Kidney epithelial cell (primary cell): ENCODE data around the gene CDCP1. TPM values are rescaled to one million over a fixed set of nuclear protein-coding genes. Genes with fewer than 3 reads are reported as not detected.

ENCODE experiments used
- DNase-seq: peaks from one replicate; pipeline ENCODE4 v3.0.0-alpha.2; 2010; ENCODE audit warnings: low read depth
- H3K27me3 ChIP-seq: 2 replicates; pipeline ENCODE4 v1.6.0; 2011; ENCODE audit warnings: low read length; ENCODE audit not compliant: control insufficient read depth, insufficient read depth
- H3K36me3 ChIP-seq: 2 replicates; pipeline ENCODE4 v1.5.1; 2011; ENCODE audit warnings: low read length; ENCODE audit not compliant: control insufficient read depth, insufficient read depth
- H3K4me3 ChIP-seq: 2 replicates; pipeline ENCODE4 v1.5.1; 2011; ENCODE audit warnings: low read depth, mild to moderate bottlenecking, control low read depth, low read length
- total RNA-seq: library from RNA; depleted of rRNA; stranded (reverse); fragments of >200 nt; gene quantifications from 2 replicates; pipeline ENCODE4 v1.2.3, GENCODE V29; 2015
- TF ChIP-seq, protein P1 (sequence below): IDR thresholded peaks from 2 replicates; pipeline ENCODE4 v1.5.1; 2011; ENCODE audit warnings: mild to moderate bottlenecking, moderate library complexity, low read length, control low read depth, inconsistent platforms; ENCODE audit not compliant: insufficient read depth, poor library complexity, severe bottlenecking

Gene CDCP1
- total RNA-seq, 1 donor from 2014 or later, result 82.0 TPM

DNA sequence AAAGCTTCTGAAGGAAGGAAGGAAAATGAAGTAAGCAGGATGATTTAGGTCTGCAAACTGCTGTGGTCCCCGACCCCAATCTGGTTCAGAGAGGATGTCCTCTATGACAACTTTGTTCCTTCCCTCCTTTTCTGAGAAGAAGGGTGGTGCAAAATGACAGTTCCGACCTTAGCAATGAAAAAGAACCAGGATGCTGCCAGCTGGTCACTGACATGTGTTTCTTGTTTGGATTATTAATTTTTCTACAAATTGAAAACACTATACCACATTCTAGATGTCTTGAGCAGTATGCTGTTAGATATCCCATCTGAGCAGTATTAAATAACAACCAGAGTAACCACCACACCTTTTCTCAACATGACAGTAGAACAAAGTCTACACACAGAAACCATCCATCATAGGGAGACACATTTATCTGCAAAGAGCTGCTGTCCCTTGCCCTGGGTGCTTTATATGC is 27.5 kb downstream of the CDCP1 start:
- Histone ChIP-seq H3K27me3 (no peaks in the 10 kb centered on the region), H3K4me3 (no peak overlapping the region), H3K36me3 (no peaks in the 10 kb centered on the region)
- DNase-seq, result no peak
- TF ChIP-seq, protein P1, sequence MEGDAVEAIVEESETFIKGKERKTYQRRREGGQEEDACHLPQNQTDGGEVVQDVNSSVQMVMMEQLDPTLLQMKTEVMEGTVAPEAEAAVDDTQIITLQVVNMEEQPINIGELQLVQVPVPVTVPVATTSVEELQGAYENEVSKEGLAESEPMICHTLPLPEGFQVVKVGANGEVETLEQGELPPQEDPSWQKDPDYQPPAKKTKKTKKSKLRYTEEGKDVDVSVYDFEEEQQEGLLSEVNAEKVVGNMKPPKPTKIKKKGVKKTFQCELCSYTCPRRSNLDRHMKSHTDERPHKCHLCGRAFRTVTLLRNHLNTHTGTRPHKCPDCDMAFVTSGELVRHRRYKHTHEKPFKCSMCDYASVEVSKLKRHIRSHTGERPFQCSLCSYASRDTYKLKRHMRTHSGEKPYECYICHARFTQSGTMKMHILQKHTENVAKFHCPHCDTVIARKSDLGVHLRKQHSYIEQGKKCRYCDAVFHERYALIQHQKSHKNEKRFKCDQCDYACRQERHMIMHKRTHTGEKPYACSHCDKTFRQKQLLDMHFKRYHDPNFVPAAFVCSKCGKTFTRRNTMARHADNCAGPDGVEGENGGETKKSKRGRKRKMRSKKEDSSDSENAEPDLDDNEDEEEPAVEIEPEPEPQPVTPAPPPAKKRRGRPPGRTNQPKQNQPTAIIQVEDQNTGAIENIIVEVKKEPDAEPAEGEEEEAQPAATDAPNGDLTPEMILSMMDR, result no peak

DNA sequence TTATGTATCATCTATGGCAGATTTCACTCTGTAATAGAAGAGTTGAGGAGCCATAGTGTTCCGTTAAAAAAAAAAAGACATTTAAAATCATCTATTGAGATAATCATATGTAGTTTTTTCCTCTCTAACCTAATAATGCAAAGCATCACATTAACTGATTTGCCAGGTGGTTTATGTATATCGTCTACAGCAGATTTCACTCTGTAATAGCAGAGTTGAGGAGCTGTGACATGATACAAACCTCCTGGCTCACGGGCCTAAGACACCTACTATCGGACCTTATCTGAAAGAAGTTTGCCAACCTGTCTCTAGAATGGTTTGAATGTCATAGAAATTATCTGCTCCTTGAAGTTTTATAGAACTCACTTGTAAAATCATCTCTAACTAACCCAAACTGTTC is 29.8 kb downstream of the CDCP1 start:
- Histone ChIP-seq H3K27me3 (no peaks in the 10 kb centered on the region), H3K4me3 (no peak overlapping the region), H3K36me3 (peaks cover 1% of the 10 kb centered on the region)
- TF ChIP-seq, protein P1, result no peak
- no peak for DNase-seq

- Histone ChIP-seq H3K27me3 (no peaks in the 10 kb centered on the region), H3K4me3 (no peak overlapping the region), H3K36me3 (peaks cover 3% of the 10 kb centered on the region)
- TF ChIP-seq, protein P1, result no peak
- no peak for DNase-seq
Observed at GRCh38 chr3:45113625-45114050, 32.5 kb downstream of the CDCP1 start.

DNA sequence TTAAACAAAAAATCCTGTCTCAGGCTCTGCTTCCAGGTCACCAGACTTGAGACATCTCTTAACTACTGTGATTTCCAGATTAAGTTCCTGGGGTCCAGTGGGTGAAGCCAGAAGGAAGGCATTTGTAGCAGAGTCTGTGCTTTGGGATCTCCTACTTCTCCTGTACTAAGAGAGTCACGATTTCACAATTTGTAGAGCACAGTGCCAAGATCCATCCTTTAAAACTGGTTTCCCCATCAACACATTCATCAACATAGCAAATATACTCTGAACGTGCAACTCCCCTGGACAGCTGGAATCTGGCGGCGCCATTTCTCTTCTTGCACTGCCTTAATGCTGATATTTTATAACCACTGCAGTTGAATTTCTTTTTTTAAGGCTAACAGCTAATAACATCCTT is 33.2 kb downstream of the CDCP1 start:
- TF ChIP-seq, protein P1, result no peak
- DNase-seq, result no peak
- Histone ChIP-seq H3K36me3 (peaks cover 3% of the 10 kb centered on the region), H3K27me3 (no peaks in the 10 kb centered on the region), H3K4me3 (no peak overlapping the region)

GRCh38 chr3:45110509-45110833 is 35.7 kb downstream of the CDCP1 start:
- H3K27me3 ChIP-seq, result no peaks in the 10 kb centered on the region
- no peak for DNase-seq
- no peak overlapping the region for H3K4me3 ChIP-seq
- TF ChIP-seq, protein P1, result no peak
- H3K36me3 ChIP-seq, result peaks cover 3% of the 10 kb centered on the region

GRCh38 chr3:45109771-45110508 is 36.2 kb downstream of the CDCP1 start:
- TF ChIP-seq, protein P1, result no peak
- H3K4me3 ChIP-seq, result no peak overlapping the region
- no peak for DNase-seq
- peaks cover 3% of the 10 kb centered on the region for H3K36me3 ChIP-seq
- H3K27me3 ChIP-seq, result no peaks in the 10 kb centered on the region
